ENCODE measurements around the gene MPIG6B.

GRCh38 chr6:31687860-31688693 is 35.1 kb upstream of the MPIG6B start:
- TF ChIP-seq, protein P1, sequence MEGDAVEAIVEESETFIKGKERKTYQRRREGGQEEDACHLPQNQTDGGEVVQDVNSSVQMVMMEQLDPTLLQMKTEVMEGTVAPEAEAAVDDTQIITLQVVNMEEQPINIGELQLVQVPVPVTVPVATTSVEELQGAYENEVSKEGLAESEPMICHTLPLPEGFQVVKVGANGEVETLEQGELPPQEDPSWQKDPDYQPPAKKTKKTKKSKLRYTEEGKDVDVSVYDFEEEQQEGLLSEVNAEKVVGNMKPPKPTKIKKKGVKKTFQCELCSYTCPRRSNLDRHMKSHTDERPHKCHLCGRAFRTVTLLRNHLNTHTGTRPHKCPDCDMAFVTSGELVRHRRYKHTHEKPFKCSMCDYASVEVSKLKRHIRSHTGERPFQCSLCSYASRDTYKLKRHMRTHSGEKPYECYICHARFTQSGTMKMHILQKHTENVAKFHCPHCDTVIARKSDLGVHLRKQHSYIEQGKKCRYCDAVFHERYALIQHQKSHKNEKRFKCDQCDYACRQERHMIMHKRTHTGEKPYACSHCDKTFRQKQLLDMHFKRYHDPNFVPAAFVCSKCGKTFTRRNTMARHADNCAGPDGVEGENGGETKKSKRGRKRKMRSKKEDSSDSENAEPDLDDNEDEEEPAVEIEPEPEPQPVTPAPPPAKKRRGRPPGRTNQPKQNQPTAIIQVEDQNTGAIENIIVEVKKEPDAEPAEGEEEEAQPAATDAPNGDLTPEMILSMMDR (IDR thresholded peaks at IDR 0.05) = no peak
- no peak for TF ChIP-seq POLR2A (IDR thresholded peaks at IDR 0.05)
- no peak for TF ChIP-seq EP300 (IDR thresholded peaks at IDR 0.05)

Measured in tibial nerve (tissue), 4 donors.